RWPE1 (cell line): ENCODE measurements around the gene GPR162.

ENCODE experiments used
- CTCF ChIA-PET: fragments of 350-600 bp; sonication (Branson Sonifier 250); formaldehyde crosslinking; extraction: SDS; loops from one replicate; lab custom pipeline; 2021; lab: Yijun Ruan, JAX
- POLR2A ChIA-PET: fragments of 400-600 bp; formaldehyde crosslinking; extraction: SDS; loops from one replicate; lab custom pipeline; 2020; ENCODE audit warnings: antibody characterized with exemption; ENCODE audit not compliant: low non-redundant PET; lab: Yijun Ruan, JAX
- DNase-seq: peaks from one replicate; pipeline ENCODE4 v3.0.0; 2012; ENCODE audit warnings: low spot score
- H3K27ac ChIP-seq: fragments of 450-650 bp; 2 replicates; pipeline ENCODE4 v1.5.1; 2017
- CTCF ChIP-seq: fragments of 450-650 bp; conservative IDR thresholded peaks from 2 replicates; pipeline ENCODE4 v1.5.1; 2017; ENCODE audit warnings: low read depth, mild to moderate bottlenecking

The GPR162 gene

GRCh38 chr12:6830999-6831398, 9.4 kb downstream of the GPR162 start:
- ChIA-PET POLR2A (no interaction called here), CTCF (interaction anchor here (1.2 kb wide), 1 partner anchor 16 kb away, joined by 3 read pairs; no protein-coding TSS in a partner anchor)
- DNase-seq, result no peak
- no peak overlapping the region; the same call in 1 of the 2 replicates for H3K27ac ChIP-seq
- no peak for TF ChIP-seq CTCF

GRCh38 chr12:6831450-6831995, 9.9 kb downstream of the GPR162 start:
- CTCF ChIA-PET, result interaction anchor here (1.3 kb wide), 1 partner anchor 79 kb away, joined by 4 read pairs; the partner anchor contains the start of gene MLF2
- POLR2A ChIA-PET, result no interaction called here
- DNase-seq, result no peak
- TF ChIP-seq CTCF, result no peak
- peak overlapping the region; percentile 13; the same call in 1 of the 2 replicates for H3K27ac ChIP-seq

- DNase-seq, result no peak
- POLR2A ChIA-PET, result no interaction called here
- CTCF ChIA-PET, result interaction anchor here (1.3 kb wide), 1 partner anchor 79 kb away, joined by 4 read pairs; the partner anchor contains the start of gene MLF2
- TF ChIP-seq CTCF, result no peak
- no peak overlapping the region for H3K27ac ChIP-seq
Observed at GRCh38 chr12:6832125-6832524, 10.5 kb downstream of the GPR162 start.

GRCh38 chr12:6833189-6833890, 11.7 kb downstream of the GPR162 start:
- no peak for TF ChIP-seq CTCF
- CTCF ChIA-PET, result no interaction called here
- H3K27ac ChIP-seq, result no peak overlapping the region

GRCh38 chr12:6834254-6834653, 12.6 kb downstream of the GPR162 start:
- DNase-seq, result no peak
- no peak overlapping the region for H3K27ac ChIP-seq
- CTCF ChIA-PET, result interaction anchor here (0.5 to 2.2 kb wide), 6 partner anchors 10 to 136 kb away, joined by 3 to 10 read pairs (median 6); partner anchors contain the start of gene GPR162
- no peak for TF ChIP-seq CTCF
- POLR2A ChIA-PET, result interaction anchor here (0.7 kb wide), 1 partner anchor 81 kb away, joined by 3 read pairs; the partner anchor contains the start of gene MLF2

More at GRCh38 chr12:6833189-6833890, 11.7 kb downstream of the GPR162 start:
- no peak for DNase-seq
- POLR2A ChIA-PET, result interaction anchor here (0.7 kb wide), 2 partner anchors 80 to 109 kb away, joined by 3 read pairs; partner anchors contain the start of gene MLF2

- TF ChIP-seq CTCF, result no peak
- no peak for DNase-seq
- POLR2A ChIA-PET, result no interaction called here
- CTCF ChIA-PET, result interaction anchor here (0.5 to 2.2 kb wide), 9 partner anchors 10 to 137 kb away, joined by 3 to 10 read pairs (median 5); partner anchors contain the start of genes GPR162 and MLF2
- no peak overlapping the region for H3K27ac ChIP-seq
Observed at GRCh38 chr12:6834873-6835272, 13.3 kb downstream of the GPR162 start.
